ENCODE results near the gene IL17RD. TPM values are rescaled to one million over a fixed set of nuclear protein-coding genes. Genes with fewer than 3 reads are reported as not detected.

The IL17RD gene
- total and polyA plus RNA-seq, 2 of the 13 experiments (the other 11 are each of a cell fraction or from before 2014, with no cell fraction given) = 0.28 to 0.31 TPM

DNA sequence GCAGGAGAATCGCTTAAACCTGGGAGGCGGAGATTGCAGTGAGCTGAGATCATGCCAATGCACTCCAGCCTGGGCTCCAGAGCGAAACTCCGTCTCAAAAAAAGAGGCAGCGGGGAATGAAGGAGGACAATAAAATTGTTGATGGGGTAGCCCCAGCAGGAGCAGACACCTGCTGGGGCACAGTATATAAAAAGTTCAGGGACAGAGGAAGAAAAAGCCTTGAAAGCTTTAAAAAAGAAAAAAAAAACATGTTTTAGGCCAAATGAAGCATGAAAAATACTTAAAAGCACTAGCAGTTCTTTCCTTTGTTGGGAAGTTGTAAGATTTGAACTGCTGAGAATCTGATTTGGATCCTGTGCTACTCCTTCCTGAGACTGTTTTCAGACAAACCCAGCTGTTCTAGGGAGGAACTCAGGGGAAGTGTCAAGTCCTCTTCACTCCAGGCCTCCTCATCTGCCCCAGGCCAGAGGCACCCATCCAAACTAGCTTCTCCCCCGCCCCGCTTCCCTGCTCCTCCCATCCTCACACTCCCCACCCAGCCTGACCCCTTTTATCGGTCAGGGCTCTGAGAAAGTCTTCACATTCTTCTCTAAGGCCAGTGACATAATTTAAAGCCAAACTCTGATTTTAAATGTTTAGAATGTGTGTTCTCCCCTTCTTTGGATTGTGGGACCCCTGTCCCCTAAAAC is 4.9 kb downstream of the IL17RD start:
- FAIRE-seq = no peak
- intact Hi-C loops (cut with micrococcal nuclease; ENCODE audit: unreplicated experiment) = no loop called here
- Histone ChIP-seq H3K9me3 (ENCODE audit: low read length) (no peaks in the 10 kb centered on the region), H3K9ac (ENCODE audit: insufficient read depth, low read depth, low read length) (no peak overlapping the region), H3K36me3 (replicated peaks in 1 of 2; ENCODE audit: control insufficient read depth in 1 of 2, insufficient read depth in 2 of 2, low read length in 2 of 2) (no peaks in the 10 kb centered on the region), H3K4me3 (replicated peaks in 1 of 3; ENCODE audit: insufficient read depth in 1 of 3, low read depth in 2 of 3, low read length in 3 of 3) (no peak overlapping the region), H3K27ac (ENCODE audit: extremely low read length, insufficient read depth, low read length) (no peak overlapping the region), H3K4me1 (ENCODE audit: insufficient read depth, low read length) (peaks cover 8% of the 10 kb centered on the region), H3K4me2 (ENCODE audit: low read depth, low read length) (no peak overlapping the region), H2AFZ (ENCODE audit: low read length) (no peak overlapping the region), H3K79me2 (ENCODE audit: insufficient read depth, low read length) (no peaks in the 10 kb centered on the region), H3K27me3 (ENCODE audit: control insufficient read depth in 1 of 2, insufficient read depth in 2 of 2, low read length in 2 of 2) (peaks cover 7 to 70% of the 10 kb centered on the region in 2 experiments), H4K20me1 (ENCODE audit: insufficient read depth, low read length) (no peaks in the 10 kb centered on the region)
- ATAC-seq = no peak
- DNase-seq (ENCODE audit: low spot score) = no peak
- POLR2A ChIA-PET = no interaction called here
- BruUV-seq (replicated peaks) = no TSS peak
- 62% methylated on average over 8 of the region's 8 CpGs for WGBS (ENCODE audit: low lambda C conversion rate)
- CTCF ChIA-PET (ENCODE audit: low intra/inter-chr PET ratio, low total read pairs) = no interaction called here
- in situ Hi-C loops (cut with HindIII; ENCODE audit: extremely low pct_ligation_motif_present, low pct_unique_long_range_greater_than_20kb) = no loop called here
- TF ChIP-seq MED1 (CRISPR knock-in tag; IDR thresholded peaks at IDR 0.05) (no peak), ZFYVE20 (CRISPR knock-in tag; IDR thresholded peaks at IDR 0.05; ENCODE audit: borderline replicate concordance, low read depth) (no peak), ZBTB1 (CRISPR knock-in tag; IDR thresholded peaks at IDR 0.05; ENCODE audit: borderline replicate concordance) (no peak), MTA3 (CRISPR knock-in tag; IDR thresholded peaks at IDR 0.05) (no peak), ZNF567 (CRISPR knock-in tag; IDR thresholded peaks at IDR 0.05; ENCODE audit: borderline replicate concordance) (no peak), FOXJ3 (CRISPR knock-in tag; IDR thresholded peaks at IDR 0.05; ENCODE audit: borderline replicate concordance) (no peak), YEATS2 (CRISPR knock-in tag; IDR thresholded peaks at IDR 0.05; ENCODE audit: borderline replicate concordance) (no peak), RFX3 (CRISPR knock-in tag; IDR thresholded peaks at IDR 0.05) (no peak), MEF2D (CRISPR knock-in tag; IDR thresholded peaks at IDR 0.05) (no peak), THYN1 (CRISPR knock-in tag; IDR thresholded peaks at IDR 0.05; ENCODE audit: borderline replicate concordance, low read depth) (no peak)
- TF ChIP-seq, protein P1, sequence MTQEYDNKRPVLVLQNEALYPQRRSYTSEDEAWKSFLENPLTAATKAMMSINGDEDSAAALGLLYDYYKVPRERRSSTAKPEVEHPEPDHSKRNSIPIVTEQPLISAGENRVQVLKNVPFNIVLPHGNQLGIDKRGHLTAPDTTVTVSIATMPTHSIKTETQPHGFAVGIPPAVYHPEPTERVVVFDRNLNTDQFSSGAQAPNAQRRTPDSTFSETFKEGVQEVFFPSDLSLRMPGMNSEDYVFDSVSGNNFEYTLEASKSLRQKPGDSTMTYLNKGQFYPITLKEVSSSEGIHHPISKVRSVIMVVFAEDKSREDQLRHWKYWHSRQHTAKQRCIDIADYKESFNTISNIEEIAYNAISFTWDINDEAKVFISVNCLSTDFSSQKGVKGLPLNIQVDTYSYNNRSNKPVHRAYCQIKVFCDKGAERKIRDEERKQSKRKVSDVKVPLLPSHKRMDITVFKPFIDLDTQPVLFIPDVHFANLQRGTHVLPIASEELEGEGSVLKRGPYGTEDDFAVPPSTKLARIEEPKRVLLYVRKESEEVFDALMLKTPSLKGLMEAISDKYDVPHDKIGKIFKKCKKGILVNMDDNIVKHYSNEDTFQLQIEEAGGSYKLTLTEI (CRISPR knock-in tag; conservative IDR thresholded peaks at IDR 0.05) = no peak
- TF ChIP-seq, protein P2, sequence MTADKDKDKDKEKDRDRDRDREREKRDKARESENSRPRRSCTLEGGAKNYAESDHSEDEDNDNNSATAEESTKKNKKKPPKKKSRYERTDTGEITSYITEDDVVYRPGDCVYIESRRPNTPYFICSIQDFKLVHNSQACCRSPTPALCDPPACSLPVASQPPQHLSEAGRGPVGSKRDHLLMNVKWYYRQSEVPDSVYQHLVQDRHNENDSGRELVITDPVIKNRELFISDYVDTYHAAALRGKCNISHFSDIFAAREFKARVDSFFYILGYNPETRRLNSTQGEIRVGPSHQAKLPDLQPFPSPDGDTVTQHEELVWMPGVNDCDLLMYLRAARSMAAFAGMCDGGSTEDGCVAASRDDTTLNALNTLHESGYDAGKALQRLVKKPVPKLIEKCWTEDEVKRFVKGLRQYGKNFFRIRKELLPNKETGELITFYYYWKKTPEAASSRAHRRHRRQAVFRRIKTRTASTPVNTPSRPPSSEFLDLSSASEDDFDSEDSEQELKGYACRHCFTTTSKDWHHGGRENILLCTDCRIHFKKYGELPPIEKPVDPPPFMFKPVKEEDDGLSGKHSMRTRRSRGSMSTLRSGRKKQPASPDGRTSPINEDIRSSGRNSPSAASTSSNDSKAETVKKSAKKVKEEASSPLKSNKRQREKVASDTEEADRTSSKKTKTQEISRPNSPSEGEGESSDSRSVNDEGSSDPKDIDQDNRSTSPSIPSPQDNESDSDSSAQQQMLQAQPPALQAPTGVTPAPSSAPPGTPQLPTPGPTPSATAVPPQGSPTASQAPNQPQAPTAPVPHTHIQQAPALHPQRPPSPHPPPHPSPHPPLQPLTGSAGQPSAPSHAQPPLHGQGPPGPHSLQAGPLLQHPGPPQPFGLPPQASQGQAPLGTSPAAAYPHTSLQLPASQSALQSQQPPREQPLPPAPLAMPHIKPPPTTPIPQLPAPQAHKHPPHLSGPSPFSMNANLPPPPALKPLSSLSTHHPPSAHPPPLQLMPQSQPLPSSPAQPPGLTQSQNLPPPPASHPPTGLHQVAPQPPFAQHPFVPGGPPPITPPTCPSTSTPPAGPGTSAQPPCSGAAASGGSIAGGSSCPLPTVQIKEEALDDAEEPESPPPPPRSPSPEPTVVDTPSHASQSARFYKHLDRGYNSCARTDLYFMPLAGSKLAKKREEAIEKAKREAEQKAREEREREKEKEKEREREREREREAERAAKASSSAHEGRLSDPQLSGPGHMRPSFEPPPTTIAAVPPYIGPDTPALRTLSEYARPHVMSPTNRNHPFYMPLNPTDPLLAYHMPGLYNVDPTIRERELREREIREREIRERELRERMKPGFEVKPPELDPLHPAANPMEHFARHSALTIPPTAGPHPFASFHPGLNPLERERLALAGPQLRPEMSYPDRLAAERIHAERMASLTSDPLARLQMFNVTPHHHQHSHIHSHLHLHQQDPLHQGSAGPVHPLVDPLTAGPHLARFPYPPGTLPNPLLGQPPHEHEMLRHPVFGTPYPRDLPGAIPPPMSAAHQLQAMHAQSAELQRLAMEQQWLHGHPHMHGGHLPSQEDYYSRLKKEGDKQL (CRISPR knock-in tag; IDR thresholded peaks at IDR 0.05; ENCODE audit: low read depth) = no peak
- TF ChIP-seq, protein P3, sequence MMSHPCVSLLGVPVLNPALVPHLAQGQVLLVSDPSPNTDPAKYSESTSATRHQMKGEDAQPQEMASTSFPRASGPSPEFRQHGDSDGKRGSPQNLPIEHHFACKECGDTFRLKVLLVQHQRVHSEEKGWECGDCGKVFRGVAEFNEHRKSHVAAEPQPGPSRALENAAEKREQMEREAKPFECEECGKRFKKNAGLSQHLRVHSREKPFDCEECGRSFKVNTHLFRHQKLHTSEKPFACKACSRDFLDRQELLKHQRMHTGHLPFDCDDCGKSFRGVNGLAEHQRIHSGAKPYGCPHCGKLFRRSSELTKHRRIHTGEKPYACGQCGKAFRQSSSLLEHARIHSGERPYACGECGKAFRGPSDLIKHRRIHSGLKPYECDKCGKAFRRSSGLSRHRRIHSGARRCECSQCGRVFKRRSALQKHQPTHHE (CRISPR knock-in tag; IDR thresholded peaks at IDR 0.05; ENCODE audit: borderline replicate concordance) = no peak
- TF ChIP-seq, protein P4, sequence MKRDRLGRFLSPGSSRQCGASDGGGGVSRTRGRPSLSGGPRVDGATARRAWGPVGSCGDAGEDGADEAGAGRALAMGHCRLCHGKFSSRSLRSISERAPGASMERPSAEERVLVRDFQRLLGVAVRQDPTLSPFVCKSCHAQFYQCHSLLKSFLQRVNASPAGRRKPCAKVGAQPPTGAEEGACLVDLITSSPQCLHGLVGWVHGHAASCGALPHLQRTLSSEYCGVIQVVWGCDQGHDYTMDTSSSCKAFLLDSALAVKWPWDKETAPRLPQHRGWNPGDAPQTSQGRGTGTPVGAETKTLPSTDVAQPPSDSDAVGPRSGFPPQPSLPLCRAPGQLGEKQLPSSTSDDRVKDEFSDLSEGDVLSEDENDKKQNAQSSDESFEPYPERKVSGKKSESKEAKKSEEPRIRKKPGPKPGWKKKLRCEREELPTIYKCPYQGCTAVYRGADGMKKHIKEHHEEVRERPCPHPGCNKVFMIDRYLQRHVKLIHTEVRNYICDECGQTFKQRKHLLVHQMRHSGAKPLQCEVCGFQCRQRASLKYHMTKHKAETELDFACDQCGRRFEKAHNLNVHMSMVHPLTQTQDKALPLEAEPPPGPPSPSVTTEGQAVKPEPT (CRISPR knock-in tag; IDR thresholded peaks at IDR 0.05; ENCODE audit: low read depth) = no peak

Data from HepG2 (cell line).